C4-2B (cell line): ENCODE data around the gene SYT1.

Source experiments
- ZFX ChIP-seq: fragments of 450-650 bp; IDR thresholded peaks from 2 replicates; pipeline ENCODE4 v1.6.1; 2017
- TF ChIP-seq, protein P1 (sequence below): fragments of 450-650 bp; conservative IDR thresholded peaks from 2 replicates; pipeline ENCODE4 v1.5.1; 2017; ENCODE audit warnings: mild to moderate bottlenecking

DNA sequence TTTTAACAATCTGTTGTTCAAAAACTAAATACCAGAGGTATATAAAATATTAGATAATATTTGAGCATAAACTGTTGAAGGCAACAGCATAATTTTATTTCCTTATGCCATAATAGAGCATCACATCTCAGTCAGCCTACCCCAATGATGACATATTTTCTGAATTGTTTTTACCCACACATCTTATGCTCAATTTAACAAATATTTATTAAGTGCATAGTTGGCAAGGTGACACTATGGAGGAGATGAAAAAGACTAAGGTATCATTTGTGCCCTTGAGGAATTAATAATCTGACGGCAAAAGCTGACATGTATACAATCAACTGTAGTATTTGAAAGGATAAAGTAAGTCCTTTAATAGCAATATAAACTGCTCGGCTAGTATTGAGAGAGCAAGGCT lies 102.4 kb downstream of the SYT1 start:
- TF ChIP-seq, protein P1, sequence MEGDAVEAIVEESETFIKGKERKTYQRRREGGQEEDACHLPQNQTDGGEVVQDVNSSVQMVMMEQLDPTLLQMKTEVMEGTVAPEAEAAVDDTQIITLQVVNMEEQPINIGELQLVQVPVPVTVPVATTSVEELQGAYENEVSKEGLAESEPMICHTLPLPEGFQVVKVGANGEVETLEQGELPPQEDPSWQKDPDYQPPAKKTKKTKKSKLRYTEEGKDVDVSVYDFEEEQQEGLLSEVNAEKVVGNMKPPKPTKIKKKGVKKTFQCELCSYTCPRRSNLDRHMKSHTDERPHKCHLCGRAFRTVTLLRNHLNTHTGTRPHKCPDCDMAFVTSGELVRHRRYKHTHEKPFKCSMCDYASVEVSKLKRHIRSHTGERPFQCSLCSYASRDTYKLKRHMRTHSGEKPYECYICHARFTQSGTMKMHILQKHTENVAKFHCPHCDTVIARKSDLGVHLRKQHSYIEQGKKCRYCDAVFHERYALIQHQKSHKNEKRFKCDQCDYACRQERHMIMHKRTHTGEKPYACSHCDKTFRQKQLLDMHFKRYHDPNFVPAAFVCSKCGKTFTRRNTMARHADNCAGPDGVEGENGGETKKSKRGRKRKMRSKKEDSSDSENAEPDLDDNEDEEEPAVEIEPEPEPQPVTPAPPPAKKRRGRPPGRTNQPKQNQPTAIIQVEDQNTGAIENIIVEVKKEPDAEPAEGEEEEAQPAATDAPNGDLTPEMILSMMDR = no peak
- no peak for TF ChIP-seq ZFX
